GM19240 (cell line): ENCODE results near the gene DMRTC1.
"Not testable (repeated sequence)": the region's sequence is repeated elsewhere in the genome, so short reads cannot be mapped to it uniquely, and the experiment has no call there.

Experiments
- DNase-seq: peaks from one replicate; pipeline ENCODE4 v3.0.0; 2011; ENCODE audit warnings: low spot score; ENCODE audit not compliant: insufficient read length

Gene DMRTC1

GRCh38 chrX:72943819-72944169 lies at the start of gene DMRTC1:
Gene DMRTC1 (minus strand): TSS chrX:72943837. CDS start chrX:72875694, 68,143 bp downstream.
- not testable (repeated sequence) for DNase-seq

- not testable (repeated sequence) for DNase-seq
These were observed 37.3 kb upstream of the DMRTC1 start for GRCh38 chrX:72980894-72981469.

- not testable (repeated sequence) for DNase-seq
These were observed 31.2 kb upstream of the DMRTC1 start for GRCh38 chrX:72974885-72975284.

GRCh38 chrX:72971859-72972258 lies 28.2 kb upstream of the DMRTC1 start:
- DNase-seq = not testable (repeated sequence)

GRCh38 chrX:72959971-72960370 lies 16.3 kb upstream of the DMRTC1 start:
- not testable (repeated sequence) for DNase-seq

- DNase-seq = not testable (repeated sequence)
These were observed 410 bp downstream of the DMRTC1 start for GRCh38 chrX:72943035-72943818.

GRCh38 chrX:72942272-72942671 lies 1.4 kb downstream of the DMRTC1 start:
- not testable (repeated sequence) for DNase-seq

GRCh38 chrX:72937906-72938305 lies 5.7 kb downstream of the DMRTC1 start, which contains the start of gene FAM236A:
Gene FAM236A (plus strand): TSS chrX:72938206. CDS start chrX:72938263, 57 bp downstream.
- not testable (repeated sequence) for DNase-seq

GRCh38 chrX:72936882-72937455 lies 6.7 kb downstream of the DMRTC1 start:
- DNase-seq = not testable (repeated sequence)

GRCh38 chrX:72936455-72936854 lies 7.2 kb downstream of the DMRTC1 start:
- not testable (repeated sequence) for DNase-seq

- not testable (repeated sequence) for DNase-seq
These were observed 11.4 kb downstream of the DMRTC1 start for GRCh38 chrX:72932283-72932682.

- not testable (repeated sequence) for DNase-seq
These were observed 27.5 kb downstream of the DMRTC1 start for GRCh38 chrX:72916096-72916495.

GRCh38 chrX:72912315-72912714 lies 31.3 kb downstream of the DMRTC1 start, which contains the start of gene FAM236C:
Gene FAM236C (plus strand): TSS chrX:72912615. CDS start chrX:72912715, 100 bp downstream.
- DNase-seq = not testable (repeated sequence)

GRCh38 chrX:72889740-72890139 lies 53.9 kb downstream of the DMRTC1 start:
- not testable (repeated sequence) for DNase-seq

- not testable (repeated sequence) for DNase-seq
These were observed 60.7 kb downstream of the DMRTC1 start for GRCh38 chrX:72882898-72883297.

GRCh38 chrX:72837532-72837931 lies 106.1 kb downstream of the DMRTC1 start:
- DNase-seq = not testable (repeated sequence)

- DNase-seq = not testable (repeated sequence)
These were observed 112.9 kb downstream of the DMRTC1 start for GRCh38 chrX:72830701-72831100.
